ENCODE measurements around the gene PARD3. TPM values are rescaled to one million over a fixed set of nuclear protein-coding genes. Genes with fewer than 3 reads are reported as not detected.

Gene PARD3
- total RNA-seq, 3 donors from 2014 or later (not counting 1 experiment from before 2014, with no cell fraction given): 0.14 to 0.49 (median 0.38) TPM

- H3K36me3 Mint-ChIP-seq: no peaks in the 10 kb centered on the region
- Histone ChIP-seq H3K4me3 (ENCODE audit: low read length) (no peak overlapping the region), H3K9me3 (ENCODE audit: control insufficient read depth, insufficient read depth, low read length) (no peaks in the 10 kb centered on the region), H3K36me3 (ENCODE audit: control insufficient read depth, insufficient read depth, low read length) (no peaks in the 10 kb centered on the region), H3K27me3 (ENCODE audit: control insufficient read depth, insufficient read depth, low read length) (peaks cover 2% of the 10 kb centered on the region), H3K27ac (ENCODE audit: low read length) (no peak overlapping the region), H3K4me1 (ENCODE audit: control insufficient read depth, insufficient read depth, low read length) (no peaks in the 10 kb centered on the region)
- no peak for DNase-seq
- H3K27me3 Mint-ChIP-seq (ENCODE audit: low read depth in 2 of 2): peaks cover 3 to 29% of the 10 kb centered on the region in 2 donors
- intact Hi-C loops (cut with micrococcal nuclease): no loop called here
- ATAC-seq: no peak
- H3K27ac Mint-ChIP-seq: no peak overlapping the region
- TF ChIP-seq CTCF (IDR thresholded peaks at IDR 0.05): no peak
- no peak overlapping the region for H3K4me3 Mint-ChIP-seq
- H3K4me1 Mint-ChIP-seq: no peaks in the 10 kb centered on the region
- 85% methylated on average over 4 of the region's 4 CpGs for WGBS (ENCODE audit: insufficient coverage)
- H3K9me3 Mint-ChIP-seq: no peaks in the 10 kb centered on the region
Observed at GRCh38 chr10:34168439-34168838, 646.7 kb downstream of the PARD3 start.

DNA sequence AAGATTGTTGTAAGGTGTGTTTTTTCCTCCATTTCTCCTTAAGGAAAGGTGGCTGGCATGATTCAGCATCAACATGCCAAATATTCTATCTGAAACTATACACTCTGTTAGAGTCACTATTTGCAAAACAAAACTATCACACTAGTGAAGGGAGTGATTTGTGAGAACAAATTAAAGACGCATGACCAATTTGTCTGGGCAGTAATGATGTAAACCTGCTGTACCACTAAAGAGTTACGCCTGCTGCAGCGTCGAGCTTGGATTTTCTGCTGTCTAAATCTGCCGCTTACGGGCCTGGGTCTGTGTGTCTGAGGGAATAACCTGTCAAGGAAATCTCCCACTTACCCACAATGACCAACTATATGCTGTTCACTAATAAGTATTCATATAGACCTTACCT is 648.3 kb downstream of the PARD3 start:
- intact Hi-C loops (cut with micrococcal nuclease): no loop called here
- Mint-ChIP-seq H3K4me3 (no peak overlapping the region), H3K36me3 (no peaks in the 10 kb centered on the region), H3K27me3 (ENCODE audit: low read depth in 2 of 2) (peaks cover 3 to 27% of the 10 kb centered on the region in 2 donors), H3K27ac (no peak overlapping the region), H3K4me1 (no peaks in the 10 kb centered on the region), H3K9me3 (no peaks in the 10 kb centered on the region)
- ATAC-seq: no peak
- peaks cover 2% of the 10 kb centered on the region for H3K27me3 ChIP-seq (ENCODE audit: control insufficient read depth, insufficient read depth, low read length)
- H3K4me1 ChIP-seq (ENCODE audit: control insufficient read depth, insufficient read depth, low read length): no peaks in the 10 kb centered on the region
- no peak for DNase-seq
- no peak for TF ChIP-seq CTCF (IDR thresholded peaks at IDR 0.05)
- 75% methylated on average over 6 of the region's 6 CpGs for WGBS (ENCODE audit: insufficient coverage)
- H3K36me3 ChIP-seq (ENCODE audit: control insufficient read depth, insufficient read depth, low read length): no peaks in the 10 kb centered on the region
- H3K4me3 ChIP-seq (ENCODE audit: low read length): no peak overlapping the region
- H3K9me3 ChIP-seq (ENCODE audit: control insufficient read depth, insufficient read depth, low read length): no peaks in the 10 kb centered on the region
- no peak overlapping the region for H3K27ac ChIP-seq (ENCODE audit: low read length)

GRCh38 chr10:34166354-34166753 is 648.7 kb downstream of the PARD3 start:
- no peak overlapping the region for H3K4me3 Mint-ChIP-seq
- H3K27me3 Mint-ChIP-seq (ENCODE audit: low read depth in 2 of 2): peaks cover 3 to 26% of the 10 kb centered on the region in 2 donors
- H3K4me1 ChIP-seq (ENCODE audit: control insufficient read depth, insufficient read depth, low read length): no peaks in the 10 kb centered on the region
- WGBS (ENCODE audit: insufficient coverage): 88% methylated on average over 5 of the region's 5 CpGs
- H3K9me3 ChIP-seq (ENCODE audit: control insufficient read depth, insufficient read depth, low read length): no peaks in the 10 kb centered on the region
- ATAC-seq: no peak
- H3K9me3 Mint-ChIP-seq: no peaks in the 10 kb centered on the region
- no peaks in the 10 kb centered on the region for H3K4me1 Mint-ChIP-seq
- no peak for DNase-seq
- no peak overlapping the region for H3K4me3 ChIP-seq (ENCODE audit: low read length)
- H3K36me3 ChIP-seq (ENCODE audit: control insufficient read depth, insufficient read depth, low read length): no peaks in the 10 kb centered on the region
- intact Hi-C loops (cut with micrococcal nuclease): no loop called here
- H3K27ac Mint-ChIP-seq: no peak overlapping the region
- H3K27me3 ChIP-seq (ENCODE audit: control insufficient read depth, insufficient read depth, low read length): peaks cover 2% of the 10 kb centered on the region
- TF ChIP-seq CTCF (IDR thresholded peaks at IDR 0.05): no peak
- no peak overlapping the region for H3K27ac ChIP-seq (ENCODE audit: low read length)
- H3K36me3 Mint-ChIP-seq: no peaks in the 10 kb centered on the region

GRCh38 chr10:34164029-34164428 is 651.1 kb downstream of the PARD3 start:
- DNase-seq: no peak
- Mint-ChIP-seq H3K4me3 (no peak overlapping the region), H3K27me3 (ENCODE audit: low read depth in 2 of 2) (peaks cover 0 to 11% of the 10 kb centered on the region in 2 donors), H3K4me1 (no peaks in the 10 kb centered on the region), H3K36me3 (no peaks in the 10 kb centered on the region), H3K9me3 (no peaks in the 10 kb centered on the region), H3K27ac (no peak overlapping the region)
- Histone ChIP-seq H3K27ac (ENCODE audit: low read length) (no peak overlapping the region), H3K4me3 (ENCODE audit: low read length) (no peak overlapping the region), H3K27me3 (ENCODE audit: control insufficient read depth, insufficient read depth, low read length) (peaks cover 2% of the 10 kb centered on the region), H3K9me3 (ENCODE audit: control insufficient read depth, insufficient read depth, low read length) (no peaks in the 10 kb centered on the region), H3K4me1 (ENCODE audit: control insufficient read depth, insufficient read depth, low read length) (no peaks in the 10 kb centered on the region), H3K36me3 (ENCODE audit: control insufficient read depth, insufficient read depth, low read length) (no peaks in the 10 kb centered on the region)
- TF ChIP-seq CTCF (IDR thresholded peaks at IDR 0.05): no peak
- 100% methylated on average over 1 of the region's 3 CpGs for WGBS (ENCODE audit: insufficient coverage)
- intact Hi-C loops (cut with micrococcal nuclease): no loop called here
- no peak for ATAC-seq
